HG03108 (cell line): ENCODE results near the gene NTM.
"Not testable (repeated sequence)": the region's sequence is repeated elsewhere in the genome, so short reads cannot be mapped to it uniquely, and the experiment has no call there.

ENCODE experiments used
- ATAC-seq: cut with Tn5 transposase; IDR thresholded peaks from one replicate; pipeline ENCODE4 v1.9.1; 2021; ENCODE audit warnings: moderate library complexity; ENCODE audit not compliant: unreplicated experiment

Gene NTM

DNA sequence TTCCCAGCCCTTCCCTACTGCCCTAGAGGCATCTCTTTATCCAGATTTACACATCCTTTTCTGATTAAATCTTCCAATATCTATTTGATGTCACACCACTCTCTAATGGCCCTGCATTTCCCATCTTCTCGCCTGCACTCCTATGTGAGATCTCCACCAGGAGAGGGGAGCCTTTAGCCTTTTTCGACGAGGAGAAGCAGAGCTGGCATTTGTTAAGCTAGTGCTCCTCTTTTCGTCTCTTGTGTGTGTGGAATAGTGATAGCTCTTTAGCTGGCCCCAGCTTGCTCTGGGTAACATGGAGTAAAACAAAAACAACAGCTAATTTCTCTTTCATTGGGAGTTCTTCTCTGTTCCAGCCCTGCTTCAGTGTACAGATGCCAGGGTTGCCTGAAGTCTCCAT lies 536.5 kb downstream of the NTM start:
- ATAC-seq = no peak

DNA sequence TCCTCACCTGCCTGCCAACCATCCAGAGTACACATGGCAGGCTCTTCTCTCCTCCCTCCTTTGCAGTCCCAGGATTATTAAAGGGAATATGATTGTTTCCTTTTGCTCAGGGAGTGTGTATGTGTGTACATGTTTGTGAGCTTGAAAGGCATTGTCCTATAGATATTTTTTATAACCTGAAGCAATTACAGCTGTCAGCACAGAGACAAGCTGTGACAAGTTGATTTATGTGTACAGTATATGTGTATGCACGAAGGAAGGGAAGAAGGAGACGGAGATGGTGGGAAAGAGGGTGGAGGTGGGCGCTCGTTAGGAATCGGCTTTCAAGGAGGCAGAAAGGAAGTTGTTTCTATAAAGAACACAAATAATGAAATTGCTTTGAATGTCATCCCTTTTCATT lies 537.0 kb downstream of the NTM start:
- no peak for ATAC-seq

DNA sequence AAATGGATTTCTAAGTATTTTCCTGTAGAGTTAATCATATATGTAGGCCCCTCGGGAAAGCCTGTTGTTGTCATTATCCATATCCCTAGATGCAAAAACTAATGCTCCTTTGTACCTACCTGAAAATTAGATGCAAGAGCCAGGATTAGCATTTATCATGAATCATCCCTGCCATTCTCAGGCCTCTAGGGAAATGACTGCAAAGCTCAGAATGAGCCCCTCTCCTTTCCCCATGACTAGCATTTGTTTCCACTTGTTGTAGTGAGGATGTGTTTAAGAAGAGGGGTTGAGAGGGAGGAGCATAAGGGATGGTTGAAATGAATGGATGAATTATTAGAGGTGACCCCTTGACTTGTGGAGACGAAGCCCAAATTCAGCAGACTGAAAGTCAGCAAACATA lies 537.9 kb downstream of the NTM start:
- no peak for ATAC-seq

DNA sequence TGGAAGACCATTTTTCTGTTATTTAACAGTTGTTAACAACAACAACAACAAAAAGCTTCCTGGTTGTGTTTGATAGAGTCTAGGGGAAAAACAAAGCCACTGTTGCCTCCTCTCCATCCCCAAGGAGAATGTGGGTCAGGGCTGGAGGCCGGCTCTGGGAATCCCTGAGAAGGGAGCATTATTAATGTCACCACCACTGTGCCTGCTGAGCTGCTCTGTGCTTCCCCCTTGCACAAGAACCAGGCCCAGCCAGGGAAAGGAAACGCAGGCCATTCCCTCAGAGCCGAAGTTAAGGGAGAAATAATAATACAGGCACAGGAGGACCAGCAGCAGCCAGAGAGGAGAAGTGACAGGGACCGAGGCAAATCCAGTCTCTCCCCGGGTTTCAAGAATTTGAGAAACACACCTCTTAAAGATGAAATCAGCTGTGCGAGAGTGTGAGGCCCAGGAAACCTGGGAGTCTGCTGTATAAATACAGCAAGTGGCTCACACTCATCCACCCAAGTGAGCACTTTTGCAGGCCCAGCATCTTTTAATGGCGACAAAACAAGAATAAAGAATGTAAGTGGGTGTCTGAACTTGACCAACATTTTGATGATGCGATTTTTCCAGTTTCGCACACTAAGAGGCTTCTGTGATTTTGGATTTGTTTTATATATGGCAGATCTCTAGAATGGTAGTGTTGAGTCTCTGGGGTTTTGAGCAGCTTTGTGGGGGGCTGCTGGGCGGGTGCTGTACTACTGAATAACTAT lies 539.2 kb downstream of the NTM start:
- no peak for ATAC-seq

DNA sequence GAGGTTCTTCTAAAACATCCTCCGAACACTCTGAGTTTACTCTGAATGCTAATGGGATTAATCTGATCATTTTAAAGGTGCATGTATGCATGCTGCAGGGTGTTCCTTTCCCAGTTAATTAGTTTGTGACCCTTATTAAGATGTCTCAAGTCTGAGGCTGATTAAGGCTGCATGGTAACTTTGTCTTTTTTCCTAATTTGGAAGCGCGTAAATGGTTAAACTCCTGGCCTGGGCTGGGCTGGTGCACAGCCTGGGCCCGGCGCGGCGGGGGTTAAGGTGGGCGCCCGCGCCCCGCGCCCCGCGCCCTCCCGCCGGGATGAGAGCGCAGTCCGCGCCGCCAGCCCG lies 539.7 kb downstream of the NTM start:
- no peak for ATAC-seq

DNA sequence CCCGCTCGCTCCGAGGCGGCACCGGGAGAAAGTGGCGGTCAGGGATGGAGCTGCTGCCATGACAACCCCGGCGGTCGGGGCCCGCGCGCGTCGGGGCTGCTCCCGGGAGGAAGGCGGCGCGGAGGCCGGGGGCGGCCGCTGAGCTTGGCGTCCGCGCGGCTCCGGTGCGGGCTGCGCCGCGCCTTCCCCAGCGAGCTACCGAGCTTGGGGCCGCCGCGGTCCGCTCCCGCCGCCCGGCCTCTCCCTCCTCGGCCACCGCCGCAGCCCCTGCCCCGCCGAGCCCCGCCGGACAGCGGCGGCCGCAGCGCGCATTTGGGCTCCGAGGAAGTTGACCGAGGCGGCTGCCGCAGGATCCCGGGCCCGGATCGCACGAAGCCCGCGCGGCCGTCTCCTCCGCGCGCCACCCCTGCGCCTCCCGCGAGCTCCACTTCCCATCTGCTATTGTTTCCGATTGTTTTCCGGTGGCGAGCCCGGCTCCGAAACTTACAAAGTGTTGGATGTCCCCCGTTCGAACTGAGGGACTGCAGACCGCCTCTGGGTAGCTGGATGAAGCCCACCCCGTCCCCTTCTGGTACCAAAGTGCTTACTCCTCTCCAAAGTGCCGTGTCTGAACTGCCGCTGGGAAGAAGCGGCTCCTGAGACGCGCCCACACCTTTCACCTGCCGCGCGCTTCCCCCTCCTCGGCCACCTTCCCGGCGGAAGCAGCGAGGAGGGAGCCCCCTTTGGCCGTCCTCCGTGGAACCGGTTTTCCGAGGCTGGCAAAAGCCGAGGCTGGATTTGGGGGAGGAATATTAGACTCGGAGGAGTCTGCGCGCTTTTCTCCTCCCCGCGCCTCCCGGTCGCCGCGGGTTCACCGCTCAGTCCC lies 540.3 kb downstream of the NTM start:
- no peak for ATAC-seq

DNA sequence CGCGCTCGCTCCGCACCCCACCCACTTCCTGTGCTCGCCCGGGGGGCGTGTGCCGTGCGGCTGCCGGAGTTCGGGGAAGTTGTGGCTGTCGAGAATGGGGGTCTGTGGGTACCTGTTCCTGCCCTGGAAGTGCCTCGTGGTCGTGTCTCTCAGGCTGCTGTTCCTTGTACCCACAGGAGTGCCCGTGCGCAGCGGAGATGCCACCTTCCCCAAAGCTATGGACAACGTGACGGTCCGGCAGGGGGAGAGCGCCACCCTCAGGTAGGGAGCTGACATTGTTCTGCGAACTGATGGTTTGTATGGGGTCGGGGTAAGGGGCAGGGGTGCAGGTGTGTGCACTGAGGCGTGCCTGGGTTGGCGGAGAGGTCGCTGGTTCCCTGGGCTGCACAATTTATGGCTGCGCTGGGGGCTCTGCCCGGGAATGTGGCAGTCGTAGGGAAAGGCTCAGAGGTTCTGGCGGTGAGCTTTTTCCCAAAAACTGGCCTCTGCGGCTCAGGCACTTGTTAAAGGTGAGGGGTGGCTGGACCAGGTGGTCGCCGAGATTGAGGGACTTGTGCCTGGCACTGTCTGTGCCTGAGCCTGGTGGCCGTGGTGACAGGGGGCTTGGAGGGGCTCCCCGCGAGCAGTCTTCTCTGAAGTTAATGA lies 541.1 kb downstream of the NTM start:
- not testable (repeated sequence) for ATAC-seq

DNA sequence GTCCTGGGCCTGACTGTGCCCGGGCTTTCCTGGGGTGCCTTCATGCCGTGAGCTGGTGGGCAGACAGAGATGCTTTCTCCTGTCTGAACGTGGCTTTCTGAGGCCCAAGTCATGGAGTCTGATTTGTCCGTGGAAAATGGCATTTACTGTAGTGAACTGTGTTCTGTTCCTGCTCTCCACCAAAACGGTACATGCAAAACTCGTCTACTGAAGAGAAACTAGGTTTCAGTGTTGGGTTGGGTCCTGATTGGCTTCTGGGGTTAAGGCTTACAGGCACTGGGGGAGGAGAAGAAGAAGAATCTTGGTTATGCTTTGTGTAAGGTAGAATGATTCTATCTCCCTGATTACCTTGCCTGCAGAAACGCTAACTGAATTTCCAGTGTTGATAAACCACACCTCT lies 541.7 kb downstream of the NTM start:
- no peak for ATAC-seq

DNA sequence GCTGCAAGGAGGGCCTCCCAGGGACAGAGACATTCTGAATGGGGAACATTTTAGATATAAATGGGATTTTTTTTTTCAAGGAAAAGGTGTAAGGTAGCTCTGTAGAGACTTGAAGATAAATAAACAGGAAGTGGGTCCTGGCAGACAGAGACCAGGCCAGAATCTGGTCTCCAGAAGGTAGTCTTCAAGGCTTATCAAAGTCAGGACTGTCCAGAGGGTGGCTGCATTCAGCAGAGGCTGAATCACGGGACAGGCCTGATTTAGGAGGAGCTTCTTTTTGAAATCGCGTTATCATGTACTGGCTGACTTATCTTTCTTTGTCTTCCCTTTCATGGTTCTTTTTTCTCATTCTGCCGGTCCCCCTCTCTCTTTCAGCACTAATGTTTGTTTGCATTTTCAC lies 542.9 kb downstream of the NTM start:
- no peak for ATAC-seq

DNA sequence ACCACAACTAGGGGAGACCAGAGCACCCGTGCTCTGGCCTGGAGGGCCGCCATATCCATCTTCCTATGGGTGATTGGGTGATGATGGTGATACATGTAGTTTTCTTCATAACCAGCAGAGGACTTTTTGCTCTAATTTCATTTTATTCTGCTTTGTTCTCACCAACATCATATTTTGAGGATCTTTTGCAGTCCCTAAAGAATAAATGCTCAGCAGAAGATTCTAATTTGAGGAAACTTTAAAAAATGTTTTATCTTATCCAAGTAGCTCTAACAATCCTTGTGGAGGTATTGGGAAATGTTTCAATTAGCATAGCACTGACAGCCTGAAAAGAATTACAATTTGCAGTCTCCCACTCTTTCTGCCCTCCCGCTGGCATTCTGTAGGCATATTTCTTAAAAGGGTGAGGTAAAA lies 544.0 kb downstream of the NTM start:
- ATAC-seq = no peak

DNA sequence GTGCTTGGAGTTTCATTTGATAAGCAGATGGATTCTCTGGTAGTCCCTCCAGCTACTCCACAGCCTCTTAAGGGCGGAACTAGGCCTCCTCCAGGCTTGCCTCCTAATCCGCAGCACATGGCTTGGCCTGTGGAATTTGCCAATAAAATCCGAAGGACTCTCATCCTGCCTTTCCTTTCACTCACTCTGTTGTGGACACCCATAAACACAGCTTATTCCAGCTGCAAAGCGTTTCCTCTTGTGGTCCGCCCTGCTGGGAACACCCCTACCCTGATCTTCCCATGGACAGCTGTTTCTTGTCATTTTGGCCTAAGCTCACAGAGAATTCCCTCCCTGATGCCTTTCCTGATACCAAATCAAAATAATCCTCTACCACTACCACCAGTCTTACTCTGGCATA lies 546.2 kb downstream of the NTM start:
- ATAC-seq = no peak

DNA sequence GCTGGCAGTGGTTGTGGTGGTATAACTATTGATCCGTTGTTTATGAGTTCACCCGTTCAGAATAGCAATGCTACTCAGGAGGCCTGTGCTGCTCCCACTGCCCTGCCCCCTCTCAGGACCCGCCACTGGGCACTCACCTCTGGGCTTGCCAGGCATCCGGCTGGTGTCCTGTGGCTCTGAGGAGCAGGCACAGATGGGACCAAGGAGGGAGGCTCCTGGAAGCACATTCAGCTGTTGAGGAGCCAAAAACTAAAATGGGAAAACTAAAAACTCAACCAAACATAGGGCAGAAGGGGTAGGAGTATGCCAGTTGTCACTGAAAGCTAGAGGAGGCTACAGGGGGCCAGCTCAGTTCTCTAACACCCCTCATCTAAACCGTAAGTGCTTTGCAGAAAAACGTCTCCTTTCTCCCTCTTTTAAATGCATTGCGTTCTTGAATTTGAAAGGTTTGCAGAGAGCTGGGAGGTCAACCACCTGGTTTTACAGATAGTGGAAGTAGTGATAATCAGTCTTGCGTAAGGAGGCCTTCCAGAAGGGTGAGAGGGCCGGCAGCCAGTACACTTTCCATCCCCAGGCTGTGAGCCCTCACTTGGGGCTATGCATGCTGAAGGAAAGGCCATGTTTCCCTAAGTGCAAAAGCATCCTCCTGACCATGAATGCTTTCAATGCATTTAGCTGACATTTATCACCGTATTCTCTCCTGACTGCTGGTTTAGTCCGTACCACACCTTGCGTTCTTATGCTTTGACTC lies 547.4 kb downstream of the NTM start:
- ATAC-seq = no peak

DNA sequence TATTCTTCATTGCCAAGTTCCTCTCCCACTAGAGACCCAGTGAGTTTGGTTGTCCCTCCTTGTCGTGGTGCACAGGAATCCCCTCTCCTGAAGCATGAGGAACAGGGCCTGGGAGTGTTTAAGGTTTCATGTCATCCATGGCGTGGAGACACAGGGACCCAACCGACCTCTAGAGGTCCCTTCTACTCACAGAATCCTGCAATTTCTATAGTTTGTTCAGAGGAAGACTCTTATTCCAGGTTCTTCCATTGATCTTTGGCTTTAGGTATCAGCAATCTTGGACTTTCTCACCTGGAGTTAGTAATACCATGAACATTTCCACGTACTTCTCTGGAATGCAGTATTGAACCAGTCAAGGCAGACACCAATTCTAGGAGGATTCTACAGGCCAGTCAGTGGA lies 548.2 kb downstream of the NTM start:
- ATAC-seq = no peak

DNA sequence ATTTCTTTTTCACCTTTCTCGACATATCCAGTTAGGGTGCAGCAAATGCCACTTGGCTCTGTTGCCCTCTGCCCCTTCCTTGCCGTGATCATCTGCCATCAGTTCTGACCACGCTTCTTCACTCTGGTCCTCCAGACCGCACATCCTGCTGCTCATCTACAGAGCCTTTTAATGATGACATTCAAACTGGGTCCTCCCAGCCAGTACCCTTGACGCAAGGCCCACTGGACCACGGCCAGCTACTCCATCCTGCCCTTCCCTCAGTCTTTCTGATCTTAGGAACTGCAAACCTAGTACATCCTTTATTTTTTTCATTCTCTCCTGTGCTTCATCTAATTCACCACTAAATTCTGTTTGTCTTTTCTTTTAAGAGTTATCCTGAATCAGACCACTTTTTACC lies 551.8 kb downstream of the NTM start:
- no peak for ATAC-seq

DNA sequence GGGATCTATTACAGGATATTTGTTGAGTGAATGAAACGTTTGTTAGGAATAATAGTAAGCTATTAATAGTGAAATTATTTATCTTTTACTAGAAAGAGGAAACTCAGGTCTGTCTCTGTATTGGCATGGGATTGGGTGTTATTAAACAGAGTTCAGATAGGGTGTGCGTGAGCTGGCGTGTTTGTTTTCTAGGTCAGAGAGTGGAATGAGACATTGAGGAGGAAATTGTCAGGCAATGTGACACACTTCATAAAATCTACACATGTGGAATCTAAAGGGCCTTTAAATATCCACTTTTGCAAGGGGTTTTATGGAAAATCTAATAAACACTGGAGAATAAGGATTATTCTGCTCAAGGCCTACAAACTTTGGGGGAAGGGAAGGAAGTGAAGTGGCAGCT lies 552.9 kb downstream of the NTM start:
- ATAC-seq = no peak

DNA sequence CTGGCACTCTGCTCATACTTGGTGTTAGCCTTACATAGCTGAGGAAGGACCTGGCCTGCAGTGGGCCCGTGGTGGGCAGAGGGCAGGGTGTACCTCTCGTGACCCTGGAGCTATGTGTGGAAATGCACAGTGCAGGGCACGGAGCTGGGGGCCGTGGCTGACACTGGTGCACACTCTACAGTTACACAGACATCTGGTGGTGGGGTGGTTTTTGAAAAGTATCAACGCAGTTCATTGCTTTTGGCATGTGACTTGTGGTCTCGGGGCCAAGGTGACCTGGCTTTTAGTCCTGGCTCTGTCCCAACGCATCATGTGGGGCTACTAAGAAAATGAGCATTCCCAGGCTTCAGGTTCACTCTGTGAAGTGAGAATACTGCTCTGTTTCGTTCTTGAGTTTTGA lies 553.6 kb downstream of the NTM start:
- no peak for ATAC-seq

DNA sequence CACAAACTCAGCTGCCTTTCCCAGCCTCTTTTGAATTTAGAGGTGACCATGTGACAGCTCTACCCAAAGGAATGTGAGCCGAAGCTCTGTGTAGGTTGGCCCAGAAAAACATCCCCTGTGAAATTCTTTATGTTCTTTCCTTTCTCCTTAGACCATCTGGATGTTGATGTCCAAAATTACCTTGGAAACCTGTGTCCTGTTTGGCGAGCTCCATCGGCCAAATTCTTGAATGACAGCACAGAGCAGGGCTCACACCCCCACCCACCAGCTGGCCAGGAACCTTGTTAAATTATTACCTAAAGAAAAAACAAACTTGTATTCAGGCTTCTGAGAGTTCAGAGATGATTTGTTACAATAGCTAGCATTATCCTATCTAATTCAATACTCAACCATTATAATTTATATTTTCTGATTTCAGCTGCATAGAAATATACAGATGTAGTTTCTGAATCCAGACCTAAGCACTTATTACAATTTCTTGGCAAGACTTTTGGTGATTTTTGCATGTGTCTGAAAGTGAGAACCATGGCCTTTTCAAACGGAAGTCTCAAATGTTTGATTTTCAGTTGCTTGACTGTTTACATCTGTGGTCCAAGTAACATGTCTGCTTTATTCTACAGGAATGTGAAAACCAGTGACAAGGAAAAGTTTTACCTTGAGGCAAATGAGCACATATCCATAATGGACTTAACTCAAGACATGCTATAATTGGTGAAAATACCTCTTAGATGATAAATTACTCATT lies 554.2 kb downstream of the NTM start:
- no peak for ATAC-seq

DNA sequence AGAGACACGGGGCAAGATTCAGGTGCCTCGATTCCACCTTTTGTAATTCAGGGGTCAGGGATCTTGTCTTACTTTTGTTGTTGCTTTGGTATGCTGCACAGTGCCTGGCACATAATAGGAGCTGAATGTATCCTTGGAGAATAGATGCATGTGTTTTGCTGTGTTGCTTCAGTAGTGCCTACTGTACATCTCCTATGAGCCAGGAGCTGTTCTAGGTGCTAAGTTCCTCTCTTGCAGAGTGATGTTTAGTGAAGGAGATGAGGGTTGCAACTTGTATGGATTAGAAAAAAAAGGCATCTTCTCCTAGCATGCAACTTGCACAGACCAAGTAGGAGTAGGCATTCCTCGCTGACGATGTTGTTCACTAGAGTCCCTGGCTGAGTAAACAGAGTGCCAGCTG lies 555.4 kb downstream of the NTM start:
- no peak for ATAC-seq

DNA sequence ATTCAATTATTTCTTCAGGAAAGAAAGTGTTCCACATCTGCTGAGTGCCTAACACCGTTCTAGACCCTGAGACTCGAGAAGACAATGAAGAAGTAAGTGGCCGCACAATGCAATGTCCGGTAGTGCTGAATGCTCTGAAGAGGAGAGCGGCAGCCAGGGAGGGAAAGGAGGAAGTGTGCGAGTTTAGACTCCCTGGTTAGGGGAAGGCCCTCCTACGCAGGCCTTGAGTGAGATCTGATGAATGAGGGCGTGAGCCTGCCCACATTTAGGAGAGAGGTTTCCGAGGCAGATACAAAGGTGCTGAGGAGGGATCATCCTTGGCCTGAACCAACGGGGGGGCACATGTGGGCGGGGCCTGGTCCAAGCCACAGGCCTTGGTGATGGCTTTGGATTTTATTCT lies 558.6 kb downstream of the NTM start:
- no peak for ATAC-seq

DNA sequence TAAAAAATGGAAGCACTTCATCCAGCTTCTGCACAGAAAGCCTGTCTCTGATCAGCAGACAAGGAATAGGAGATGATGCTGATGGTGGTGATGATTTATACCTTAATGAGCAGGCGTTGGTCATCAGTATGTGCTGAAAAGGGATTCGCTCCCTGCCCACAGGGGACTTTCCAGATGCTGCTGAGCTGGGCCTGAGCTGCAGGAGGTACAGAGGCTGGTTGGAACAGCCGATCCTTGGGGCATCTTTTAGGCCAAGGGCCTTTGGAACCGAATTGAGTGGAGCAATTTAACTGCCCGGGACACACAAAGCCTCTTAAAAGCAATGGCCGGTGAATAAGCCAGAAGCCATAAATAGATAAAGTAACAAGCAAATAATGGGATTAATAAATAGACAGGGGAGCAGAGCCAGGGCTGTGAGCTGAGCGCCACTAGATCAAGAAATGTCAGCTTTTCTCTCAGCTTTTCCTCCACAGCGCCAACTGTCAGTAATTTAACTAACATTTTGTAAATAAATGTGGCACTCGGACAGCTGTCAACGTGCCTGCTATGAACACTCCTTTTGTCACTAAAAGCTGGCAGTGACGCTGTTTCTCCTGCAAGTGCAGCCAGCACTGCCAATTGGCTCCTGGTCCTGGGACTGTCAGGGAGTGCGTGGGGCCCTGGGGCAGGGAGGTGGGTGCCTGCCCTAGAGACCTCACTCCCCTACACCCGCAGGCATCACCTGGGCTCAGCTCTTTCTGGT lies 562.3 kb downstream of the NTM start:
- no peak for ATAC-seq
